ENCODE data around the gene KLHL5.
"Not testable (repeated sequence)": the region's sequence is repeated elsewhere in the genome, so short reads cannot be mapped to it uniquely, and the experiment has no call there.

Gene KLHL5

DNA sequence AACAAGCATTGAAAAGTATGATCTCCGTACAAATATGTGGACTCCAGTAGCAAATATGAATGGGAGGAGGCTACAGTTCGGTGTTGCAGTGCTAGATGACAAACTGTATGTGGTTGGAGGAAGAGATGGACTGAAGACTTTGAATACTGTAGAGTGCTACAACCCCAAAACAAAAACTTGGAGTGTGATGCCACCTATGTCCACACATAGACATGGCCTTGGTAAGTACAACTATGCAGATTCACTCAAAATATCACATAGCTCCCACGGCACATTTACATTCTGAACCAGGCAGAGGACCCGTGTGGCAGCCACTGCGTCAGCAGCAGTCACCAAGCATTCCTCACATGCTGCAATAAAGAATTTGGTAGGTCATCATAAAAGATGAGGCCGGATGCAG is 41.3 kb downstream of the KLHL5 start:
- no peak for DNase-seq (ENCODE audit: low read depth, low spot score)

- DNase-seq (ENCODE audit: low read depth, low spot score): no peak
Measured at GRCh38 chr4:39104255-39104654, 42.2 kb downstream of the KLHL5 start.

DNA sequence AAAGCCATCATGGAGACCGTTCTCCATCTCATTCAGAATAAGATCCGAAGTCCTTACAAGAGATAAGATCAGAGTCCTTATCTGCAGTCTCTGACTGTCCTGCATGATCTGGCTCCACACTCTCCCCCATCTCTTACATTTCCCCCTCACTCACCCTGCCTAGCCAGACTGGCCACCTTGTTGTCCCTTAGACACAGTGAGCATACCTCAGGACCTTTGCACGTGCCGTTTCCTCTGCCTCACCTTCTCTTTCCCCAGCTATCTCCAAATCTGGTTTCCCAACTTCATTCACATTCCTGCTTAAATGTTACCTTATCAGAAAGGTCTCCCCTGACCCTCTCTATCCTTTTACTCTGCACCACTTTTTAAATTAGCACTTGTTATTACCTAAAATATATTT is 44.0 kb downstream of the KLHL5 start:
- DNase-seq (ENCODE audit: low read depth, low spot score): no peak

- no peak for DNase-seq (ENCODE audit: low read depth, low spot score)
Measured at GRCh38 chr4:39114436-39114835, 52.4 kb downstream of the KLHL5 start.

GRCh38 chr4:39118034-39118658 is 56.1 kb downstream of the KLHL5 start:
- DNase-seq (ENCODE audit: low read depth, low spot score): no peak

- no peak for DNase-seq (ENCODE audit: low read depth, low spot score)
Measured at GRCh38 chr4:39120418-39120817, 58.4 kb downstream of the KLHL5 start.

DNA sequence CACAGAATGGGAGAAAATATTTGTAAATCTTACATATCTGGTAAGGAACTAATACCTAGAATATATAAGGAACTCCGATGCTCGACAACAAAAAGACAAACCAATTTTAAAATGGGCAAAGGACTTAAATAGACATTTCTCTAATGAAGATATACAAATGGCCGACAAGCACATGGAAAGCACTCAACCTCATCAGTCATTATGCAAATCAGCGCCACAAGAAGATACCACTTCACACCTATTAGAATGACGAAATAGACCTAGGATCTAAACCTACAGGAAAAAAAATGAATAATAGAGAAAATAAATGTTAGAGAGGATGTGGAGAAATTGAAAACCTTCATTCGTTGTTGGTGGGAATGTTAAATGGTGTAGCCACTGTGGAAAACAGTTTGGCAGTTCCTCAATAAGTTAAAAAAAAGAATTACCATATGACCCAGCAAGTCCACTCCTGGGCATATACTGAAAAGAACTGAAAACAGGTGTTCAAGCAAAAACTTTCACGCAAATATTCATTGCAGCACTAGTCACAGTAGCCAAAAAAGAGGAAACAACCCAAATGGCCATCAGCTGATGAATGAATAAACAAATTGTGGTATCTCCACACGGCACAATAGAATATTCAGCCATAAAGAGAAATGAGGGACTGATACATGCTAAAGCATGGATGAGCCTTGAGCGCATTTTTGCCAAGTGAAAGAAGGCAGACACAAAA is 63.0 kb downstream of the KLHL5 start:
- no peak for DNase-seq (ENCODE audit: low read depth, low spot score)

GRCh38 chr4:39125600-39125985 is 63.6 kb downstream of the KLHL5 start:
- no peak for DNase-seq (ENCODE audit: low read depth, low spot score)

GRCh38 chr4:39126256-39127095 is 64.4 kb downstream of the KLHL5 start:
- DNase-seq (ENCODE audit: low read depth, low spot score): no peak

DNA sequence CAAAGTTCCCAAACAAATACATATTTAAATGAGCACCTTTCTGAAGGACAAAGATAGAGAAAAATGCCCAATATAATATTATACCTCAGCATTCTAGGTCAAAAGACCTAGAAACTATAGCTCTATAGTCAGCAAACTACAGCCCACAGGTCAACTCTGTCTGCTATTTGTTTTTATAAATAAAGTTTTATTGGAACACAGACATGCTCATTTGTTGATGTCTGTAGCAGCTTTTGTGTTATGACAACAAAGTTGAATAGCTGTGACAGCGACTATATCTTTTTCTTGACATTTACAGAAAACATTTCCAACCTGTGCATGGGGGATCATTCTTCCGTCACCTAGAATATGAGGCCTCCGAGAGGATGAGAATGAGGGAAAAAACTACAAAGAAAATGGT is 71.6 kb downstream of the KLHL5 start:
- DNase-seq (ENCODE audit: low read depth, low spot score): no peak

GRCh38 chr4:39134683-39135306 is 72.8 kb downstream of the KLHL5 start:
- DNase-seq (ENCODE audit: low read depth, low spot score): no peak

DNA sequence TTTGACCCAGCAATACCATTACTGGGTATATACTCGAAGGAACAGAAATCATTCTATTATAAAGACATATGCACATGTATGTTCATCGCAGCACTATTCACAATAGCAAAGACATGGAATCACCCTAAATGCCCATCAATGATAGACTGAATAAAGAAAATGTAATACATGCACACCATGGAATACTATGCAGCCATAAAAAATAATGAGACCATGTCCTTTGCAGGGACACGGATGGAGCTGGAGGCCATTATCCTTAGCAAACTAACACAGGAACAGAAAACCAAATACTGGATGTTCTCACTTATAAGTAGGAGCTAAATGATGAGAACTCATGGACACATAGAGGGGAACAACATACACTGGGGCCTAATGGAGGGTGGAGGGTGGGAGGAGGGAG is 76.2 kb downstream of the KLHL5 start:
- not testable (repeated sequence) for DNase-seq (ENCODE audit: low read depth, low spot score)

GRCh38 chr4:39146211-39146610 is 84.2 kb downstream of the KLHL5 start:
- DNase-seq (ENCODE audit: low read depth, low spot score): no peak

DNA sequence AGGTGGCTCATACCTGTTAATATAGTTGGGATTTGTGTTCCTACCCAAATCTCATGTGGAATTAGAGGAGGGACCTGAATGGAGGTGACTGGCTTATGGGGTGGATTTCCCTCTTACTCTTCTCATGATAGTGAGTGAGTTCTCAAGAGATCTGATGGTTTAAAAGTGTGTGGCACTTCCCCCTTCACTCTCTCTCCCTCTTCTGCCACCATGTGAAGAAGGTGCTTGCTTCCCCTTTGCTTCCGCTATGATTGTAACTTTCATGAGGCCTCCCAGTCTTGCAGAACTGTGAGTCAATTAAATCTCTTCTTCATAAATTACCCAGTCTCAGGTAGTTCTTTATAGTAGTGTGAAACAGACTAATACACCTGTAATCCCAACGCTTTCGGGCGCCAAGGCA is 92.0 kb downstream of the KLHL5 start:
- no peak for DNase-seq (ENCODE audit: low read depth, low spot score)

DNA sequence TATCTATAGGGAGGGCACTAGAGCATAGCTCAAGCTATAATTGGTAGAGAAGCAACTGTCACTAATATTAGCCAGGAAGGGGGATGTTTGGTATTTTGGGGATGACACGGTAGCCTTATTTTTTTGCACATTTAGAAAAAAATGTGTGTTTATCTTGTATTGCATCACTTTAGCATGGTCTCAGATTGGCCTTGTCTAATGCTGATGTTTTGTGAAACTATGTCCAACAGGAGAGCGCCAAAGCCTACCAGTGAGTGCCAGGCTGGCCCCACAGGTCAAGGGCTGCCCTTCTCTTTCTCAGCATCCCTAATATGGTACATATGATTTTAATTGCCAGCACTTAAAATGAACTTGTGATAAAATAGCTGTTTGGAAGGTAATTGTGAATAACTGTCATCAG is 95.5 kb downstream of the KLHL5 start:
- no peak for DNase-seq (ENCODE audit: low read depth, low spot score)

- DNase-seq (ENCODE audit: low read depth, low spot score): no peak
Measured at GRCh38 chr4:39166177-39166576, 104.1 kb downstream of the KLHL5 start.

GRCh38 chr4:39166669-39167068 is 104.6 kb downstream of the KLHL5 start:
- no peak for DNase-seq (ENCODE audit: low read depth, low spot score)

DNA sequence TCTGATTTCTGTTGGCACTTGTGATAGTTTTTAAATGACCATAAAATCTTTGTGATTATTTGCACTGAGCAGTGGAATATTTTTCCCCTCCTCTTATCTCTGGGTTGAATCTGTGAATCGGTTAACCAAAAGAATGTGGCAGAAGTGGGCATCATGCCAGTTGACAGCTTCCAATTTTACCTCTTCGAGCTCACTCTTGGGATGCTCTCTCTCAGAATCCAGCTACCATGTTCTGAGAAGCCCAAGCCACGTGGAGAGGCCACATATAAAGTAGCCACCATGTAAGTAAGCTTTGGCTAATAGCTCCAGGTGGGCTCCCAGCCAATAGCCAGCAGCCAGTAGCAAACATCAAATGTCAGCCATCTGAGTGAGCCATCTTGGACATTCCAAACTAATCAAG is 107.4 kb downstream of the KLHL5 start:
- DNase-seq (ENCODE audit: low read depth, low spot score): no peak

DNA sequence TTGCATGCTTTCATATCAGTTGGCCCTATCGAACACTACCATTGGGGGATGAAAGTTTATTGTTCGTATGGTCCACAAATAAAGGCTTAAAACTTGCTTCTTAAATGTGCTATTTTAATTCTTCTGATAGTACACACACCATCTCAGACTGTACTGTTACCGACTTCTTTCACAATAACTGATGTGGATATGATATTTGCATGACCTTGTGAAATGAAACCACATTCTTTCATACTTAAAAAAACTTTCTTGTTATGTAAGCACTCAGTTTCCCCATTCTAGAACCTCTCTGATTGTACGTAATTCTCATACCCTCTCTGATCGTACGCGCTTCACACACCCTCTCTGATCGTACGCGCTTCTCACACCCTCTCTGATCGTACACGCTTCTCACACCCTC is 108.3 kb downstream of the KLHL5 start:
- no peak for DNase-seq (ENCODE audit: low read depth, low spot score)

Measured in activated naive CD8-positive, alpha-beta T cell treated with anti-CD3 and anti-CD28 coated beads, Interleukin-2, amount 50 U/mL, for 16 hours (primary cell).